H9 (cell line): Measurements from ENCODE around the gene SLC7A1. TPM values are rescaled to one million over a fixed set of nuclear protein-coding genes. Genes with fewer than 3 reads are reported as not detected.

Experiments used
- DNase-seq: peaks from one replicate; pipeline ENCODE4 v3.0.0-alpha.2; 2017
- H2AFZ ChIP-seq: one replicate; pipeline ENCODE4 v1.6.1; 2013; ENCODE audit warnings: mild to moderate bottlenecking, low read length, control low read depth, moderate library complexity
- H2AK5ac ChIP-seq: 2 replicates; pipeline ENCODE4 v1.6.1; 2013; ENCODE audit warnings: low read length, control low read depth, mixed read lengths; ENCODE audit not compliant: insufficient read length
- H2BK120ac ChIP-seq: one replicate; pipeline ENCODE4 v1.6.1; 2013; ENCODE audit warnings: low read depth, mild to moderate bottlenecking, low read length, control low read depth, inconsistent platforms; ENCODE audit not compliant: poor library complexity, severe bottlenecking
- H2BK12ac ChIP-seq: 2 replicates; pipeline ENCODE4 v1.6.1; 2013; ENCODE audit warnings: low read length, control low read depth, mixed read lengths, low read depth; ENCODE audit not compliant: insufficient read length
- H2BK15ac ChIP-seq: 2 replicates; pipeline ENCODE4 v1.6.1; 2013; ENCODE audit warnings: low read depth, low read length, control low read depth
- H2BK20ac ChIP-seq: one replicate; pipeline ENCODE4 v1.6.1; 2013; ENCODE audit warnings: low read depth, mild to moderate bottlenecking, low read length, control low read depth, inconsistent platforms; ENCODE audit not compliant: poor library complexity, severe bottlenecking
- H2BK5ac ChIP-seq: 2 replicates; pipeline ENCODE4 v1.6.1; 2013; ENCODE audit warnings: low read length, control low read depth, mixed read lengths; ENCODE audit not compliant: insufficient read length
- H3K14ac ChIP-seq: 2 replicates; pipeline ENCODE4 v1.6.1; 2013; ENCODE audit warnings: low read length, control low read depth; ENCODE audit not compliant: insufficient read depth
- H3K18ac ChIP-seq: 2 replicates; pipeline ENCODE4 v1.6.1; 2013; ENCODE audit warnings: low read depth, mild to moderate bottlenecking, mixed read lengths, low read length, control low read depth; ENCODE audit not compliant: insufficient read length
- H3K23ac ChIP-seq: 2 replicates; pipeline ENCODE4 v1.6.1; 2013; ENCODE audit warnings: low read length, control low read depth, mixed read lengths, low read depth; ENCODE audit not compliant: insufficient read length
- H3K23me2 ChIP-seq: 2 replicates; pipeline ENCODE4 v1.6.1; 2013; ENCODE audit warnings: low read depth, mild to moderate bottlenecking, mixed read lengths, low read length, control low read depth; ENCODE audit not compliant: insufficient read length, poor library complexity, severe bottlenecking
- H3K27ac ChIP-seq: 2 replicates; pipeline ENCODE4 v1.5.1; 2013; ENCODE audit warnings: low read length, control low read depth, mixed read lengths, low read depth; ENCODE audit not compliant: insufficient read length
- H3K27me3 ChIP-seq: 2 replicates; pipeline ENCODE4 v1.6.1; 2013; ENCODE audit warnings: low read length, control low read depth, inconsistent platforms; ENCODE audit not compliant: insufficient read depth
- H3K4ac ChIP-seq: 2 replicates; pipeline ENCODE4 v1.6.1; 2013; ENCODE audit warnings: low read depth, mild to moderate bottlenecking, control low read depth, inconsistent platforms, low read length, moderate library complexity
- H3K4me1 ChIP-seq: 2 replicates; pipeline ENCODE4 v1.6.1; 2013; ENCODE audit warnings: low read length, control low read depth, inconsistent platforms; ENCODE audit not compliant: insufficient read depth
- H3K4me2 ChIP-seq: 2 replicates; pipeline ENCODE4 v1.6.1; 2013; ENCODE audit warnings: low read length, control low read depth, mixed read lengths; ENCODE audit not compliant: insufficient read length, insufficient read depth
- H3K56ac ChIP-seq: 2 replicates; pipeline ENCODE4 v1.6.1; 2013; ENCODE audit warnings: low read depth, mild to moderate bottlenecking, mixed read lengths, low read length, control low read depth; ENCODE audit not compliant: insufficient read length
- H3K79me1 ChIP-seq: 2 replicates; pipeline ENCODE4 v1.6.1; 2013; ENCODE audit warnings: low read depth, mild to moderate bottlenecking, moderate library complexity, low read length, control low read depth, inconsistent platforms; ENCODE audit not compliant: insufficient read depth, poor library complexity, severe bottlenecking
- H3K79me2 ChIP-seq: 2 replicates; pipeline ENCODE4 v1.6.1; 2013; ENCODE audit warnings: low read length, control low read depth, inconsistent platforms; ENCODE audit not compliant: insufficient read depth
- H3K9ac ChIP-seq: 2 replicates; pipeline ENCODE4 v1.6.1; 2013; ENCODE audit warnings: low read length, control low read depth, mixed read lengths; ENCODE audit not compliant: insufficient read length; ENCODE audit errors: extremely low read depth
- H3K9me3 ChIP-seq: one replicate; pipeline ENCODE4 v1.6.1; 2013; ENCODE audit warnings: low read depth, low read length, inconsistent platforms; ENCODE audit not compliant: control insufficient read depth
- H3T11ph ChIP-seq: one replicate; pipeline ENCODE4 v1.6.1; 2013; ENCODE audit warnings: mild to moderate bottlenecking, low read length, control low read depth, inconsistent platforms
- H4K20me1 ChIP-seq: one replicate; pipeline ENCODE4 v1.6.1; 2013; ENCODE audit not compliant: control insufficient read depth, insufficient read length, insufficient read depth
- H4K5ac ChIP-seq: 2 replicates; pipeline ENCODE4 v1.6.1; 2013; ENCODE audit warnings: low read depth, mild to moderate bottlenecking, mixed read lengths, low read length, control low read depth; ENCODE audit not compliant: insufficient read length
- H4K8ac ChIP-seq: replicated peaks from 2 replicates; pipeline ENCODE4 v1.6.1; 2013; ENCODE audit warnings: low read length, control low read depth, mixed read lengths, low read depth; ENCODE audit not compliant: insufficient read length
- H4K91ac ChIP-seq: 2 replicates; pipeline ENCODE4 v1.6.1; 2013; ENCODE audit warnings: low read depth, mild to moderate bottlenecking, moderate library complexity, mixed read lengths, low read length, control low read depth; ENCODE audit not compliant: insufficient read length
- H3K27ac Mint-ChIP-seq, 3 experiments: 2 replicates in 2 of 3; 3 replicates in 1 of 3; pipeline ENCODE4 v1.8.0; 2020 to 2021; ENCODE audit warnings: mixed read lengths in 3 of 3, mild to moderate bottlenecking in 1 of 3, moderate library complexity in 1 of 3
- H3K27me3 Mint-ChIP-seq: 2 replicates; pipeline ENCODE4 v1.8.0; 2021; ENCODE audit warnings: low read depth, mild to moderate bottlenecking, moderate library complexity, mixed read lengths
- H3K36me3 Mint-ChIP-seq, 3 experiments: 2 replicates in 2 of 3; 3 replicates in 1 of 3; pipeline ENCODE4 v1.8.0; 2020 to 2021; ENCODE audit warnings: low read depth in 3 of 3, mixed read lengths in 3 of 3; ENCODE audit not compliant: insufficient read depth in 1 of 3
- H3K4me1 Mint-ChIP-seq, 2 experiments: 2 replicates each; pipeline ENCODE4 v1.8.0; 2020; ENCODE audit warnings: mixed read lengths in 2 of 2
- H3K4me3 Mint-ChIP-seq, 2 experiments: 2 replicates in 1 of 2; 3 replicates in 1 of 2; pipeline ENCODE4 v1.8.0; 2020 to 2021; ENCODE audit warnings: mild to moderate bottlenecking in 2 of 2, mixed read lengths in 2 of 2, moderate library complexity in 1 of 2
- H3K9me3 Mint-ChIP-seq, 2 experiments: 2 replicates in 1 of 2; 3 replicates in 1 of 2; pipeline ENCODE4 v1.8.0; 2020; ENCODE audit warnings: mild to moderate bottlenecking in 2 of 2, mixed read lengths in 2 of 2, moderate library complexity in 1 of 2
- CTCF ChIP-seq: fragments of 200-600 bp; sonication (generic); conservative IDR thresholded peaks from 3 replicates; pipeline ENCODE4 v1.8.0; 2021; ENCODE audit warnings: antibody characterized with exemption, mild to moderate bottlenecking
- WGBS: extraction: QIAGEN DNeasy Blood & Tissue Kit; methylation state at CpG from one replicate; pipeline ENCODE4 v1.1.7; 2013; ENCODE audit warnings: missing lambda C conversion rate, low lambda C conversion rate, mixed read lengths; ENCODE audit not compliant: insufficient read length; ENCODE audit errors: extremely low coverage; 5-methylcytosine and 5-hydroxymethylcytosine counted together
- total RNA-seq: library from RNA; stranded (reverse); gene quantifications from 2 replicates; pipeline ENCODE4 v1.2.1, GENCODE V29; 2021

The SLC7A1 gene
- total RNA-seq, 1 experiment from 2014 or later: 109 TPM

DNA sequence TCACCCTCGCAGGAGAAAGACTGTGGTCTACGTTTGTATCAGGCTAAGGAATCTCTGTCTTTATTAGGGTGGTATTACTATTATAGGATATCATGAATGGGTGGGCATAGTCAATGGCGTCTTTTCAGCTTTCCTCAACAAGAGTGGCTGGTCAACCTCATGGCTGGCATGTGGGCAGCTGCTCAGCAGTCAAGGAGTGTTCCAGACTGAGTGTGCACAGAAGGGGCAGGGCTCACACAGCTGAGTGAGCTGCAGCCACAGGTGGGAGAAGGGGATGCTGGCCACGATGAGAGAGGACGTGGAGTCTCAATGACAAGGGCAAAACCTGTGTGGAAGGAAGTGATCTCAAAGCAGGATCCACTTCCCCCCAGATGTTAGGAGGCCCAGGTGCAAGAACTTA lies 54.7 kb downstream of the SLC7A1 start:
- Histone ChIP-seq H3K4ac (no peak overlapping the region), H3K4me2 (no peak overlapping the region), H4K5ac (no peak overlapping the region), H3K18ac (no peak overlapping the region), H3K9me3 (no peaks in the 10 kb centered on the region), H3K23me2 (no peaks in the 10 kb centered on the region), H3K9ac (no peak overlapping the region), H2BK120ac (no peak overlapping the region), H4K91ac (no peak overlapping the region), H4K8ac (no peak overlapping the region), H3K4me1 (peaks cover 10% of the 10 kb centered on the region), H3K23ac (no peak overlapping the region), H2BK12ac (no peak overlapping the region), H2BK5ac (no peak overlapping the region), H2AK5ac (no peak overlapping the region), H3K14ac (no peak overlapping the region; the same call in 1 of the 2 replicates), H3K27me3 (no peaks in the 10 kb centered on the region), H3T11ph (no peak overlapping the region), H3K56ac (no peak overlapping the region), H3K79me1 (peaks cover 3% of the 10 kb centered on the region), H3K79me2 (peaks cover 8% of the 10 kb centered on the region; the same call in 1 of the 2 replicates), H2BK15ac (no peak overlapping the region), H2AFZ (no peak overlapping the region), H3K27ac (no peak overlapping the region), H2BK20ac (no peak overlapping the region), H4K20me1 (no peaks in the 10 kb centered on the region)
- H3K9me3 Mint-ChIP-seq: no peaks in the 10 kb centered on the region
- peaks cover 15 to 48% (median 27%) of the 10 kb centered on the region in 3 experiments; a peak in 6 of 7 replicates for H3K36me3 Mint-ChIP-seq
- peak overlapping the region; percentile 65 to 85 (median 71); a peak in 5 of 7 replicates for H3K27ac Mint-ChIP-seq
- no peak for DNase-seq
- H3K27me3 Mint-ChIP-seq: no peaks in the 10 kb centered on the region
- peak overlapping the region in 1 of 2 experiments; percentile 36; a peak in 2 of 5 replicates for H3K4me3 Mint-ChIP-seq
- no CpG with 5 or more reads among the region's 5 CpGs for WGBS
- H3K4me1 Mint-ChIP-seq: peaks cover 31 to 40% of the 10 kb centered on the region in 2 experiments
- no peak for TF ChIP-seq CTCF
